ENCODE measurements around the gene SLC9B2. TPM values are rescaled to one million over a fixed set of nuclear protein-coding genes. Genes with fewer than 3 reads are reported as not detected.
"Not testable (repeated sequence)": the region's sequence is repeated elsewhere in the genome, so short reads cannot be mapped to it uniquely, and the experiment has no call there.

Gene SLC9B2
- polyA plus RNA-seq, 4 donors: 6.3 to 11.8 (median 8.9) TPM

DNA sequence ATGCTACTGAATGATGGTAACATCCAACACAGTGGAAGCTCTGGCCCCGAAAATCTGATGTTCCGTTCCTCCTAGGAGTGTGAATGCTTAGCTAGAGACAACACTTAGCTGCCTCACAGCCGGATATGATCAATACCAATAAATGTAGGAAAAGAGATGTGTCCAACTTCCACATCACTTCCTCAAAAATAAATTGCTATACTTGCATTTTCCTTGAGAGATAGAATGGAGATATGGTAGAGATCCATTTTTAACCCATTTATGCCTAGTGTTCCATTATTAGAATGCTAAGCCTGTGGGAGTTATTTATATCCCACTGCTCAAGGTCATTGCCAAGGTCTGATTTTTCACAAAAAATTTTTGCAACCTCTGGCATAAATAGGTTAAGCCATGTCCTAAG lies 51.6 kb downstream of the SLC9B2 start:
- DNase-seq (ENCODE audit: low read depth in 4 of 4, low spot score in 3 of 4): no peak

DNA sequence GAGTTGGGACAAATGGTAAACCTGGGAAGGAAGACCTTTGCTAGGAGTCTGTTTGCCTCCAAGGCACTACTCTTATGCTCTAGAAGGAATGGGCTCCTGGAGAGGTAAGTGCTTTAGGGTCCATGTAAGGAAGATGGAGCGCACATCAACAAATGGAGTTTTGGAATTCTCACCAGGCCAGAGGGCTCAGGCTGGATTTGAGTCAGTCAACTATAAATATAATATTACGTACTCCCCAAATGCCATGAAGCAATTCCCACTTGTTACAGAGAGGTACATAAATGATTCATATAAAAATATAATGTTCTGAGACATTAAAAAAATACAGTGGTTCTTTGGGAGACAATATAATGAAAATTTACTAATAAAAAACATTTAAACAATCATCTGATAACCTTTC lies 55.4 kb downstream of the SLC9B2 start:
- DNase-seq (ENCODE audit: low read depth in 4 of 4, low spot score in 3 of 4): no peak

DNA sequence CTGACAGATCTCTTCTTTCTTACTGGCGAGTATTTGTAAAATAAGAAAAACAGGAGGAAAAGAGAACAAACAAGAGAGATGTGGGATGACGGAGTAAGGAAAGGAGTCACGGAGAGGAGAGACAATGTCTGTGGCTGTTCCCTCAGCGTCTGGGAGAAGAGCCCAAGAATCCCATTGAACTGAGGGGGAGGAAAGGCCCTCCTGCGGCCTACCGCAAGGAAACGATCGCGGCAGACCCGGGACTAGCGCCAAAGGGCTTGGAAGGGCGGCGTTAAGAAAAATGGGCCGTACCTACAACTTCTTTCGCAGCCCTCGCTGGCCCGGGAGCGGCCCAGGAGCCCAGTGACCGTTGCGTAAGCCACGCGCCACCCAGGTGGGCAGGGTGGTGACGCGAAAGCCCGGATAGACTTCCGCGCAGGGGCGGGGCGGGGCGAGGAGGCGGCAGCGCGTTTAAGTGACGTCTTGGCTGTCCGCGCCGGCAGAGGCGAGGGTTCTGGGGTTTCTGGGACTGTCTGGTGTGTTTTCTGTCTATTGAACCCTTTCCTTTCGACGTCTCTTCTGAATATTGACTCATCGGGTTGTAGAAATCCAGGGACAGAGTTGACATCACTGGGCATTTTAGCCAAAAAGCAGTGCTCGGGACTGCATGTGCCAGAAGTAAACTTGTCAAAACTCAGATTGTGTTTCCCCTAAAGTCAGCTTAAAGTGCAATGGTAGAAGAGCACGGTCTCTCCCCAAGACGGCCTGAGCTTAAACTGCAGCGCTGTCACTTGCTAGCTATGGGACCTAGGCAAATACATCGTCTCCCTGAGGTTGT lies 57.0 kb downstream of the SLC9B2 start, which contains the start of gene SLC9B1:
SLC9B1 (minus strand) TSS at position 398 of the 817 bp plus-strand sequence. CDS start 27,994 bp downstream, outside the sequence.
- DNase-seq (ENCODE audit: low read depth in 4 of 4, low spot score in 3 of 4): peak; percentile 82 to 86 (median 83)

DNA sequence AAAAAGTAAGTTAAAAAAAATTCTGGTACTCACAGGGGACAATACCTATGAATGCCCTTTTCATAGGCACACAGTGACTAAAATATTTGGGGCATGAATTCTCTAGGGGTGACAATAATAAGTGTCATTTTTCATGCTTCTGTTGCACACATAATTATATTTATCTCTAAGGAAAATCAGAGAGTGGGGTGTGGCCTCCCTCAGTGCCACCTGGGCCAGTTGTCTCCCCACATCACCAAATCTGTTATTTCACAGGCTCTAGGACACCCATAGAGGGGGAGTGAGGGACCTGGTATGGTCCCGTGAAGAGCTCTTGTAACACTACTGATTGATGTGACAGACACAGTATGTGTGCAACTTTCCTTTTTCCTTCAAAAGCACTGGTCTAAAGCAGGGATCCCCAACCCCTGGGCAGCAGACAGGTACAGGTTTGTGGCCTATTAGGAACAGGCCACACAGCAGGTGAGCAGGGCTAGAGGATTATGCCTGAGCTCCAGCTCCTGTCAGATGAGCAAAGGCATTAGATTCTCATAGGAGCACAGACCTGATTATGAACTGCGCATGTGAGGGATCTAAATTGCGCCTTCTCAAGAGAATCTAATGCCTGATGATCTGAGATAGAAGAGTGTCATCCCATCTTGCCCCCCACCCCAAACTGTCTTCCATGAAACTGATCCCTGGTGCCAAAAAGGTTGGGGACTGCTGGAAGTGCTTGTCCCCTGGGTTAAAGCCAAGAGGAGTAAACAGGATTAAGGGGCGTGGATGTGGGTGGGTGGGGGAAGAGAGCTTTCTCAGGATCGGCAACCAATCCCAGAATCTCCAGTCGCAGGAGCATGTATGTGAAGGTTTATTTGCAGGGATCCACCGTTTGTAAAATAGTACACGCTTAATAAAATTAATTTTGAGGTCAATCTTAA lies 57.9 kb downstream of the SLC9B2 start:
- DNase-seq (ENCODE audit: low read depth in 4 of 4, low spot score in 3 of 4): peak in 1 of 4 donors; percentile 10

- no peak for DNase-seq (ENCODE audit: low read depth in 4 of 4, low spot score in 3 of 4)
Observed at GRCh38 chr4:103012551-103012950, 64.0 kb downstream of the SLC9B2 start.

- no peak for DNase-seq (ENCODE audit: low read depth in 4 of 4, low spot score in 3 of 4)
Observed at GRCh38 chr4:103012060-103012459, 64.5 kb downstream of the SLC9B2 start.

DNA sequence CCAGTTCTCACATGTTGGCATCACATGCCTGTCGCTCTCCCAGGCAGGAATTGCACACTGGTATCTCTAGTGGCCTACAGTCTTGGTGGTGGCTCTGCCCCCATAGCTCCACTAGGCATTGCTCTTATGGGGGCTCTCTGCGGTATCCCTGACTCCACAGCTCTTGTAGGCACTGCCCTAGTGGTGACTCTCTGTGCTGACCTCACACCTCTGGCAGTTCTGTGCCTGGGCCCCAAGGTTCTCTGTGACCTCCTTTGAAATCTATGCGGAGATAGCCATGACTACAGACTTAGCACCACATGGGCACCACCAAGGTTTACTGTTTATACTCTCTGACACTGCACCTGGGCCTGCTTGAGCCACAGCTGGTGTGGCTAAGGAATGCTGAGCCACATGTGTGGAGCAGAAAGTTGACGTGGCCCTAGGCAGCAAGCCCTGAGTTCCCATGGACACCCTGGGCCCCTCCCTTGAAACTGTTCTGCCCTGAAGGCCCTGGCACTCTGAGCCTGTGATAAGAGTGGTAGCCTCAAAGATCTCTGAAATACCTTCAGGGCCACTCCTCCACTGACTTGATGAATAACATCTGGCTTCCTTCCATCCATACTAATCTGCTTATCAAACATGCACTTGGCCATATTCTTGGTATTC lies 65.1 kb downstream of the SLC9B2 start:
- no peak for DNase-seq (ENCODE audit: low read depth in 4 of 4, low spot score in 3 of 4)

GRCh38 chr4:103010804-103011203 lies 65.8 kb downstream of the SLC9B2 start:
- DNase-seq (ENCODE audit: low read depth in 4 of 4, low spot score in 3 of 4): no peak

GRCh38 chr4:103008875-103009729 lies 67.5 kb downstream of the SLC9B2 start:
- DNase-seq (ENCODE audit: low read depth in 4 of 4, low spot score in 3 of 4): peak; percentile 49 to 61 (median 50)

DNA sequence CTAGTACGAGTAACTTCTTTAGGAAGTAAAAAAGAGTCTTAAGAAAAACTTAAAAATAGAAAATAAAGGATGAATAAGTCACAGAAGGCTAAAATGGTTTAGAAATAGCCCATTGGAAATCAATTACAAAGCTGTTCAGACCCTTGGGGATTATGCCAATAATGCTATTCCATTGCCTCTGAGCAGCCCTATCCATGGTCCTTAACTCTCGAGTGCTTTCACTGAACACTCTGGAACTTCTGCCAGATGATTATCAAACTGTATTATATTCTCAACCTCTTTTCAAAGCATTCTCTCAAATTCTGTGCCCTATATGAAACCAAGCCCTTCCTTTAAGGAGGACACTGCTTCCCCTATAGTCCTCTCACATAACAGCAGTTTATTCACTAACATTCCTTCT lies 74.0 kb downstream of the SLC9B2 start:
- DNase-seq (ENCODE audit: low read depth in 4 of 4, low spot score in 3 of 4): no peak

- no peak for DNase-seq (ENCODE audit: low read depth in 4 of 4, low spot score in 3 of 4)
Observed at GRCh38 chr4:102994803-102995202, 81.8 kb downstream of the SLC9B2 start.

- not testable (repeated sequence) for DNase-seq (ENCODE audit: low read depth in 4 of 4, low spot score in 3 of 4)
Observed at GRCh38 chr4:102993985-102994384, 82.6 kb downstream of the SLC9B2 start.

DNA sequence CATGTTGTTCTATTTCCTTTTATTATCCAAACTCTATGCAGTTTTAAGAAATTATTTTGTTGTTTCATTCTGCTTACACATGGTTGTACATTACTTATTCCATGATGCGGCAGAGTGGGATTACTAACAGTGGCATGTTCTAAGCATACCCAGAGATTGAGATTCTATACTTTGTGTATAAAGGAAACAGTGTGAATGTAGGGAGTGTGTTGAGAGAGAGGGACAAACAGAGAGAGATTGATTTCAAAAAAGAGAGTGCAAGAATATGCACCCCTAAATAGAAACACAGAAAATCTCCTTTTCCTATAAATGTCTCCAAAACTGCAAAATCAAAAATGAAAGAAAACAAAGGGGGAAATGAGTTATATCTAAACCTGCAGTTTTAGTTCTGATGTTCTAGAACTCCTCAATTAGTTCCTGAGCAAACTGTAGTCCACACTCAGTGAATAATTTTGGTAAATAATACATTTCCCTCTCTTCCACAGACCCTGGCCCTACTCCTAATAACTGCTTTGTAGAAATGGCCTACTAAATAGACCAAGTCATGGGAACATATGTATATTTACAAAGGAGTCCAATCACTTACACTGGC lies 88.0 kb downstream of the SLC9B2 start:
- no peak for DNase-seq (ENCODE audit: low read depth in 4 of 4, low spot score in 3 of 4)

GRCh38 chr4:102981005-102981404 lies 95.6 kb downstream of the SLC9B2 start:
- DNase-seq (ENCODE audit: low read depth in 4 of 4, low spot score in 3 of 4): no peak

Other genes starting within 250 kb of the SLC9B2 start
- 100 to 1,000 TPM; 294 to 371 (median 354) TPM for gene UBE2D3, start 249.2 kb downstream of the SLC9B2 start, polyA plus RNA-seq (ENCODE audit: insufficient read length in 4 of 4)
- gene CISD2, start 207.8 kb downstream of the SLC9B2 start, polyA plus RNA-seq (ENCODE audit: insufficient read length in 4 of 4): 10 to 100 TPM; 54.7 to 62.0 (median 57.8) TPM
- gene SLC9B1, start 57.1 kb downstream of the SLC9B2 start, polyA plus RNA-seq (ENCODE audit: insufficient read length in 4 of 4): 1 to 10 TPM; 2.9 to 3.8 (median 3.4) TPM
- 100 to 1,000 TPM; 187 to 232 (median 207) TPM for gene BDH2, start 23.1 kb upstream of the SLC9B2 start, polyA plus RNA-seq (ENCODE audit: insufficient read length in 4 of 4)
- gene CENPE, start 121.6 kb upstream of the SLC9B2 start, polyA plus RNA-seq (ENCODE audit: insufficient read length in 4 of 4): 10 to 100 TPM; 10.0 to 13.9 (median 12.7) TPM

All from right renal pelvis (tissue), 4 donors.